Trophoblast cell (in vitro differentiated cells and primary cell): ENCODE results near the gene NOP53.
A peak's percentile ranks its signal among the peaks of the same experiment; 100 is the strongest.

ENCODE experiments used
- DNase-seq, 2 donors: peaks; one replicate each; pipeline ENCODE4 v3.0.0-alpha.2; 2016
- H2AFZ ChIP-seq: 2 replicates; pipeline ENCODE4 v1.6.1; 2013; ENCODE audit warnings: low read length, moderate library complexity, mild to moderate bottlenecking; ENCODE audit not compliant: insufficient read depth, poor library complexity
- H2AK5ac ChIP-seq: 2 replicates; pipeline ENCODE4 v1.6.1; 2013; ENCODE audit warnings: mild to moderate bottlenecking, low read length
- H2BK120ac ChIP-seq: 2 replicates; pipeline ENCODE4 v1.6.1; 2013; ENCODE audit warnings: low read length, mild to moderate bottlenecking, moderate library complexity; ENCODE audit not compliant: insufficient read depth, poor library complexity
- H2BK12ac ChIP-seq: 2 replicates; pipeline ENCODE4 v1.6.1; 2013; ENCODE audit warnings: mild to moderate bottlenecking, low read length, moderate library complexity
- H2BK5ac ChIP-seq: 2 replicates; pipeline ENCODE4 v1.6.1; 2013; ENCODE audit warnings: low read length, low read depth, moderate library complexity, mild to moderate bottlenecking; ENCODE audit not compliant: poor library complexity
- H3K14ac ChIP-seq: 2 replicates; pipeline ENCODE4 v1.6.1; 2013; ENCODE audit warnings: mild to moderate bottlenecking, low read length
- H3K18ac ChIP-seq: 2 replicates; pipeline ENCODE4 v1.6.1; 2013; ENCODE audit warnings: mild to moderate bottlenecking, low read length
- H3K23ac ChIP-seq: 2 replicates; pipeline ENCODE4 v1.6.1; 2013; ENCODE audit warnings: low read length
- H3K27ac ChIP-seq: 2 replicates; pipeline ENCODE4 v1.5.1; 2013; ENCODE audit warnings: low read depth, mild to moderate bottlenecking, inconsistent platforms, low read length, moderate library complexity
- H3K27me3 ChIP-seq: 2 replicates; pipeline ENCODE4 v1.6.1; 2013; ENCODE audit warnings: inconsistent platforms, mild to moderate bottlenecking, low read length, moderate library complexity; ENCODE audit not compliant: insufficient read depth
- H3K36me3 ChIP-seq, 2 experiments: 1 replicate in 1 of 2; 2 replicates in 1 of 2; pipeline ENCODE4 v1.6.1; 2013; ENCODE audit warnings: low read length in 2 of 2, mild to moderate bottlenecking in 2 of 2, moderate library complexity in 1 of 2; ENCODE audit not compliant: insufficient read depth in 2 of 2, control insufficient read depth in 1 of 2
- H3K4ac ChIP-seq: 2 replicates; pipeline ENCODE4 v1.6.1; 2013; ENCODE audit warnings: low read depth, mild to moderate bottlenecking, low read length, moderate library complexity
- H3K4me1 ChIP-seq, 2 experiments: 1 replicate in 1 of 2; 2 replicates in 1 of 2; pipeline ENCODE4 v1.6.1; 2013; ENCODE audit warnings: low read length in 2 of 2, mild to moderate bottlenecking in 2 of 2, moderate library complexity in 1 of 2; ENCODE audit not compliant: insufficient read depth in 2 of 2, control insufficient read depth in 1 of 2
- H3K4me2 ChIP-seq: 2 replicates; pipeline ENCODE4 v1.6.1; 2013; ENCODE audit warnings: inconsistent platforms, mild to moderate bottlenecking, low read length, moderate library complexity
- H3K4me3 ChIP-seq: 2 replicates; pipeline ENCODE4 v1.5.1; 2013; ENCODE audit warnings: mild to moderate bottlenecking, low read depth, low read length, inconsistent platforms
- H3K79me1 ChIP-seq: one replicate; pipeline ENCODE4 v1.6.1; 2013; ENCODE audit warnings: low read length
- H3K79me2 ChIP-seq: 2 replicates; pipeline ENCODE4 v1.6.1; 2013; ENCODE audit warnings: low read length, mild to moderate bottlenecking; ENCODE audit not compliant: control insufficient read depth, insufficient read depth, poor library complexity
- H3K9ac ChIP-seq: 2 replicates; pipeline ENCODE4 v1.6.1; 2013; ENCODE audit warnings: mild to moderate bottlenecking, low read length
- H3K9me3 ChIP-seq: 2 replicates; pipeline ENCODE4 v1.6.1; 2013; ENCODE audit warnings: low read depth, mild to moderate bottlenecking, control low read depth, inconsistent platforms, low read length; ENCODE audit not compliant: insufficient read depth
- H4K12ac ChIP-seq: 2 replicates; pipeline ENCODE4 v1.6.1; 2013; ENCODE audit warnings: low read depth, mild to moderate bottlenecking, low read length, moderate library complexity
- H4K8ac ChIP-seq: 2 replicates; pipeline ENCODE4 v1.6.1; 2013; ENCODE audit warnings: low read depth, mild to moderate bottlenecking, low read length, moderate library complexity
- H4K91ac ChIP-seq: one replicate; pipeline ENCODE4 v1.6.1; 2013; ENCODE audit warnings: low read depth, mild to moderate bottlenecking, low read length, moderate library complexity
- WGBS: extraction: QIAGEN DNeasy Blood & Tissue Kit; methylation state at CpG from one replicate; pipeline ENCODE4 v1.1.7; 2013; ENCODE audit warnings: missing lambda C conversion rate; ENCODE audit not compliant: insufficient read length, insufficient coverage; ENCODE audit errors: extremely low coverage; 5-methylcytosine and 5-hydroxymethylcytosine counted together

Gene NOP53

DNA sequence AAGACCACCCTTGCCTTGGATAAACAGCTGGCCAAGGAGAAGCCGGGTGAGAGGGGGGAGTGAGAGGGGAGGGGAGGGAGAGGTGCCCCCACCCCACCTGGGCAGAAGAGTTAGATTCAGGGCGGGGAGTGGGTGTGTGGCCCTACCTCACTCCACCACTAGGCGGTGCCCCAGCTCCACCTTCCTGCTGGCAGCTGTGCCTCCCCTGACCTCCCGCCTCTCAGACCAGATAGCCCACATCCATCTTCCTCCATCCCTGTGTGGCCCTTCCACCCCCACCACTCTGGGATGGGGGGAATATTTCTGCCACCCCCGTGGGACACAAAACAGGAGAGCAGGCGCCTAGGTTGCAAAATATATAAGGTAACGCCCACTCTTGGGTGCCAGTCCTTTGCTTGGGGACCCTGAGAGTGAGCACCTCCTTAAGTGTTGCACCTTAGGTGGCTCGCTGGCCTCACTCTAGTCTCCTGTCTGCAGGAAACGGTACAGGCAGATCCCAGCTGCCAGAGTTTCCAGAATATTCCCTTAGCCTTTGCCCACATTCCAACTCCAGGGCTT lies 45.9 kb upstream of the NOP53 start:
- H3K18ac ChIP-seq, result no peak overlapping the region
- H3K4me2 ChIP-seq, result no peak overlapping the region
- no peak overlapping the region for H4K91ac ChIP-seq
- no peak overlapping the region for H2BK5ac ChIP-seq
- no peak overlapping the region for H4K8ac ChIP-seq
- H3K4me3 ChIP-seq, result no peak overlapping the region
- H3K9ac ChIP-seq, result no peak overlapping the region
- no peaks in the 10 kb centered on the region for H3K79me1 ChIP-seq
- no peaks in the 10 kb centered on the region for H3K9me3 ChIP-seq
- peaks cover 66 to 67% of the 10 kb centered on the region in 2 experiments for H3K36me3 ChIP-seq
- no peaks in the 10 kb centered on the region for H3K79me2 ChIP-seq
- no peak overlapping the region for H2BK120ac ChIP-seq
- H2AK5ac ChIP-seq, result no peak overlapping the region
- no CpG with 5 or more reads among the region's 9 CpGs for WGBS
- H3K14ac ChIP-seq, result no peak overlapping the region
- DNase-seq, result peak; percentile 23 to 60
- H2BK12ac ChIP-seq, result no peak overlapping the region
- no peak overlapping the region for H3K27ac ChIP-seq
- no peaks in the 10 kb centered on the region for H3K4me1 ChIP-seq
- no peak overlapping the region for H4K12ac ChIP-seq
- no peak overlapping the region for H2AFZ ChIP-seq
- H3K4ac ChIP-seq, result no peak overlapping the region
- H3K23ac ChIP-seq, result no peak overlapping the region
- no peaks in the 10 kb centered on the region for H3K27me3 ChIP-seq

GRCh38 chr19:47700934-47701716 lies 44.2 kb upstream of the NOP53 start:
- Histone ChIP-seq H3K4me1 (no peaks in the 10 kb centered on the region), H3K4ac (no peak overlapping the region), H3K9ac (no peak overlapping the region), H3K4me3 (no peak overlapping the region), H4K91ac (no peak overlapping the region), H3K14ac (no peak overlapping the region), H3K23ac (no peak overlapping the region), H3K79me2 (no peaks in the 10 kb centered on the region), H2BK12ac (no peak overlapping the region), H3K27me3 (no peaks in the 10 kb centered on the region), H3K27ac (no peak overlapping the region), H4K12ac (no peak overlapping the region), H2AK5ac (no peak overlapping the region), H2BK5ac (no peak overlapping the region), H2AFZ (no peak overlapping the region), H3K36me3 (peaks cover 55 to 57% of the 10 kb centered on the region in 2 experiments), H4K8ac (no peak overlapping the region), H3K79me1 (no peaks in the 10 kb centered on the region), H3K18ac (no peak overlapping the region), H3K4me2 (no peak overlapping the region), H3K9me3 (no peaks in the 10 kb centered on the region), H2BK120ac (no peak overlapping the region)
- DNase-seq, result no peak
- no CpG with 5 or more reads among the region's 43 CpGs for WGBS

GRCh38 chr19:47701717-47702552 lies 43.4 kb upstream of the NOP53 start:
- H3K4me3 ChIP-seq, result no peak overlapping the region
- no peak for DNase-seq
- no peaks in the 10 kb centered on the region for H3K27me3 ChIP-seq
- no peak overlapping the region for H4K12ac ChIP-seq
- no peak overlapping the region for H2BK5ac ChIP-seq
- no peak overlapping the region for H2AK5ac ChIP-seq
- H3K4me2 ChIP-seq, result no peak overlapping the region
- no peak overlapping the region for H3K9ac ChIP-seq
- no peak overlapping the region for H4K91ac ChIP-seq
- no peak overlapping the region for H3K4ac ChIP-seq
- H4K8ac ChIP-seq, result no peak overlapping the region
- no peak overlapping the region for H2BK120ac ChIP-seq
- no peak overlapping the region for H2BK12ac ChIP-seq
- H3K36me3 ChIP-seq, result peaks cover 50 to 51% of the 10 kb centered on the region in 2 experiments
- H3K79me2 ChIP-seq, result no peaks in the 10 kb centered on the region
- no peaks in the 10 kb centered on the region for H3K9me3 ChIP-seq
- no peak overlapping the region for H3K18ac ChIP-seq
- no peaks in the 10 kb centered on the region for H3K4me1 ChIP-seq
- no peak overlapping the region for H3K27ac ChIP-seq
- no peak overlapping the region for H3K14ac ChIP-seq
- H3K23ac ChIP-seq, result no peak overlapping the region
- H2AFZ ChIP-seq, result no peak overlapping the region
- H3K79me1 ChIP-seq, result no peaks in the 10 kb centered on the region
- no CpG with 5 or more reads among the region's 91 CpGs for WGBS

DNA sequence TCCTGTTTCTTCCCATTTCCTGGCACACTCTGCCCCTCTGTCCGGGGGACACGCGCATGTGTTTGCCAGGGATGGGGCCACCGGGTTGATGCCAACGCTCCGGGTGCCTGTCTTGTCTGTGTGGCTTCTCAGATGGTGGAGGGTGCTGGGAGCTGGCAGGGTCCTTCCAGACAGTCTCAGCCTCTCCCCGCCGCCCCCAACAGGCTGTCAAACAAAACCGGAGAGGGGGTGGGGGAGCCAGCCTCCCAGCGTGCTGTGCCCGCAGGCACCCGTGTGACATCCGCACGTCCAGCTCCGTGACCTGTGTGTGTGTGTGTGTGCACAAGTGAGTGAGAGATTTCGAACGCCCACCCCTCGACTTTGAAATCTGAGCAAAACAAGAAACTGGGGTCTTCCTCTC lies 42.7 kb upstream of the NOP53 start:
- no peak overlapping the region for H2BK5ac ChIP-seq
- no CpG with 5 or more reads among the region's 18 CpGs for WGBS
- H3K23ac ChIP-seq, result no peak overlapping the region
- no peak overlapping the region for H3K18ac ChIP-seq
- peaks cover 50 to 51% of the 10 kb centered on the region in 2 experiments for H3K36me3 ChIP-seq
- no peak overlapping the region for H3K27ac ChIP-seq
- H3K9ac ChIP-seq, result no peak overlapping the region
- H3K79me2 ChIP-seq, result no peaks in the 10 kb centered on the region
- no peak overlapping the region for H2AFZ ChIP-seq
- no peaks in the 10 kb centered on the region for H3K9me3 ChIP-seq
- H3K4me1 ChIP-seq, result no peaks in the 10 kb centered on the region
- H4K8ac ChIP-seq, result no peak overlapping the region
- H3K27me3 ChIP-seq, result no peaks in the 10 kb centered on the region
- no peak overlapping the region for H3K14ac ChIP-seq
- H3K4me2 ChIP-seq, result no peak overlapping the region
- no peak overlapping the region for H3K4me3 ChIP-seq
- DNase-seq, result no peak
- no peak overlapping the region for H4K12ac ChIP-seq
- H2AK5ac ChIP-seq, result no peak overlapping the region
- H3K79me1 ChIP-seq, result no peaks in the 10 kb centered on the region
- no peak overlapping the region for H3K4ac ChIP-seq
- H4K91ac ChIP-seq, result no peak overlapping the region
- no peak overlapping the region for H2BK12ac ChIP-seq
- no peak overlapping the region for H2BK120ac ChIP-seq
